ENCODE results near the gene RND2.

RND2 gene

GRCh38 chr17:43013296-43013695, 11.7 kb upstream of the RND2 start:
- Histone ChIP-seq H3K27ac (no peak overlapping the region), H3K4me2 (no peak overlapping the region)

GRCh38 chr17:43014020-43014648, 10.9 kb upstream of the RND2 start:
- Histone ChIP-seq H3K4me2 (no peak overlapping the region), H2AFZ (ENCODE audit: low read depth) (no peak overlapping the region), H3K4me1 (ENCODE audit: low read depth, poor library complexity, severe bottlenecking) (peaks cover 10% of the 10 kb centered on the region), H4K20me1 (ENCODE audit: insufficient read depth) (no peaks in the 10 kb centered on the region), H3K27ac (no peak overlapping the region), H3K9ac (no peak overlapping the region), H3K4me3 (IDR thresholded peaks at IDR 0.05; ENCODE audit: insufficient read depth, low read depth, low read length) (no peak overlapping the region), H3K36me3 (ENCODE audit: insufficient read depth) (no peaks in the 10 kb centered on the region), H3K27me3 (ENCODE audit: insufficient read depth, low read depth) (no peaks in the 10 kb centered on the region), H3K79me2 (ENCODE audit: insufficient read depth, low read depth) (no peaks in the 10 kb centered on the region)
- no peak for TF ChIP-seq CTCF (conservative IDR thresholded peaks at IDR 0.05; ENCODE audit: low read depth, low read length)

More at GRCh38 chr17:43013296-43013695, 11.7 kb upstream of the RND2 start:
- Histone ChIP-seq H3K79me2 (ENCODE audit: insufficient read depth, low read depth) (no peaks in the 10 kb centered on the region), H2AFZ (ENCODE audit: low read depth) (no peak overlapping the region), H4K20me1 (ENCODE audit: insufficient read depth) (no peaks in the 10 kb centered on the region), H3K36me3 (ENCODE audit: insufficient read depth) (no peaks in the 10 kb centered on the region), H3K9ac (no peak overlapping the region), H3K4me3 (IDR thresholded peaks at IDR 0.05; ENCODE audit: insufficient read depth, low read depth, low read length) (no peak overlapping the region), H3K4me1 (ENCODE audit: low read depth, poor library complexity, severe bottlenecking) (peaks cover 4% of the 10 kb centered on the region), H3K27me3 (ENCODE audit: insufficient read depth, low read depth) (no peaks in the 10 kb centered on the region)
- no peak for TF ChIP-seq CTCF (conservative IDR thresholded peaks at IDR 0.05; ENCODE audit: low read depth, low read length)

DNA sequence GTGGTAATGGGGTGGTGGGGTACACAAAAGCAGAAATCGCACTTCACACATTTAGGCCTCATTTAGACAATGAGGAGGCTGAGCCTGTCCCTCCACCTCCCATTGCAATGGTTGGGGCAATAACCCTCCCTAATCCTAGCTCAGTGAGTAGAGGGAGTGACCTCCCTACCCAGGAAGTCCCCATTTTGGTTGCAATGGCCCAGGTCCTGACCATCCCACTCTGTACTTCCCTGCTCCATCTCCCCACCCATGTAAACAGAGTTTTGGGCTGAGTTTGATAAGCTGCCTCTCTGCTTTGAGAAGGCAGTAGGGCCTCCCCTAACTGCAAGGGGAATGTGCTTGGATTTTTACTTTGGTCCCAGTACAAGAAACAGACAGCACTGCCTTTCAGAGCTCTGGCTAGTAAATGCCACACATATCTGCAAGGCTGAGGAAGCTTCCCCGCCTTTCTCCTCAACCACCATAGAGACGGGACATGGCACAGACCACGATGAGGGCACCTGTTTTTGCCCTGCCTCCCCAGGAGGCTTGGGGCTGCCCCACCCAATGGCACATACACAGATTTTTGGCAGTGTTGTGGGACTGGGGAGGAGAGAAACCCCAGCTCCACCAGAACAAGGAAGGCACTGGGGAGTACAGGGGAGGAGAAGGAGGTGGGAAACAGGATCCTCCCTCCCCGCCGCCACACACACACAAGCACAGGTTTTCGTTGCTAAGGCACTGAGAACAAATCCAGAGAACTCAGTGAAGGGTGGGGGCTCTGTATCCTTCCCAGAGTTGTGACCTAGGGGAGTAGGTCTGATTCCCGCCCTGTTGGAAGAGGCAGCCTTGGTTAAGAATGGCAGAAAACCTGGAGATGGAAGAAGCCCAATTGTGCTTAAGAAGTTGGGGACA, 10.1 kb upstream of the RND2 start:
- Histone ChIP-seq H3K27me3 (ENCODE audit: insufficient read depth, low read depth) (no peaks in the 10 kb centered on the region), H3K4me2 (no peak overlapping the region), H3K79me2 (ENCODE audit: insufficient read depth, low read depth) (no peaks in the 10 kb centered on the region), H4K20me1 (ENCODE audit: insufficient read depth) (no peaks in the 10 kb centered on the region), H3K36me3 (ENCODE audit: insufficient read depth) (no peaks in the 10 kb centered on the region), H3K27ac (no peak overlapping the region), H3K4me3 (IDR thresholded peaks at IDR 0.05; ENCODE audit: insufficient read depth, low read depth, low read length) (no peak overlapping the region), H3K9ac (no peak overlapping the region), H2AFZ (ENCODE audit: low read depth) (no peak overlapping the region), H3K4me1 (ENCODE audit: low read depth, poor library complexity, severe bottlenecking) (peaks cover 10% of the 10 kb centered on the region)
- no peak for TF ChIP-seq CTCF (conservative IDR thresholded peaks at IDR 0.05; ENCODE audit: low read depth, low read length)

- peaks cover 10% of the 10 kb centered on the region for H3K4me1 ChIP-seq (ENCODE audit: low read depth, poor library complexity, severe bottlenecking)
- no peaks in the 10 kb centered on the region for H3K36me3 ChIP-seq (ENCODE audit: insufficient read depth)
- H3K79me2 ChIP-seq (ENCODE audit: insufficient read depth, low read depth) = no peaks in the 10 kb centered on the region
- H3K9ac ChIP-seq = no peak overlapping the region
- H4K20me1 ChIP-seq (ENCODE audit: insufficient read depth) = no peaks in the 10 kb centered on the region
- H3K27me3 ChIP-seq (ENCODE audit: insufficient read depth, low read depth) = no peaks in the 10 kb centered on the region
- no peak overlapping the region for H3K4me2 ChIP-seq
- no peak overlapping the region for H2AFZ ChIP-seq (ENCODE audit: low read depth)
- no peak overlapping the region for H3K27ac ChIP-seq
- no peak for TF ChIP-seq CTCF (conservative IDR thresholded peaks at IDR 0.05; ENCODE audit: low read depth, low read length)
- no peak overlapping the region for H3K4me3 ChIP-seq (IDR thresholded peaks at IDR 0.05; ENCODE audit: insufficient read depth, low read depth, low read length)
Measured at GRCh38 chr17:43015579-43015978, 9.5 kb upstream of the RND2 start.
